H1 (cell line): ENCODE data around the gene NPFFR1. TPM values are rescaled to one million over a fixed set of nuclear protein-coding genes. Genes with fewer than 3 reads are reported as not detected.
A peak's percentile ranks its signal among the peaks of the same experiment; 100 is the strongest.

ENCODE experiments used
- CTCF ChIA-PET: fragments of 300-600 bp; sonication (Branson Sonifier 250); formaldehyde crosslinking; loops from one replicate; lab custom pipeline; 2021; ENCODE audit not compliant: partially characterized antibody; lab: Charles Lee
- POLR2A ChIA-PET: fragments of 300-600 bp; sonication (Branson Sonifier 250); formaldehyde crosslinking; loops from one replicate; lab custom pipeline; 2021; ENCODE audit warnings: inconsistent platforms; ENCODE audit not compliant: partially characterized antibody; lab: Charles Lee
- DNase-seq, 2 experiments: peaks; one replicate each; pipeline versions ENCODE4 v3.0.0 to v3.0.0-alpha.2; 2010 to 2022; ENCODE audit warnings: low spot score in 2 of 2, low read depth in 1 of 2, mixed read lengths in 1 of 2
- FAIRE-seq: peaks from 2 replicates; lab custom pipeline; 2011; peaks lifted over from hg19 to GRCh38; lab: Jason Lieb, UNC
- H2AFZ ChIP-seq: 2 replicates; pipeline ENCODE4 v1.8.1; 2012; ENCODE audit warnings: low read length, inconsistent platforms
- H2AK5ac ChIP-seq: 2 replicates; pipeline ENCODE4 v1.6.1; 2013; ENCODE audit warnings: low read depth, low read length
- H2BK120ac ChIP-seq: replicated peaks from 2 replicates; pipeline ENCODE3; 2013; ENCODE audit warnings: low read depth, low read length, inconsistent platforms
- H2BK12ac ChIP-seq: 2 replicates; pipeline ENCODE4 v1.6.1; 2013; ENCODE audit warnings: low read depth, low read length
- H2BK15ac ChIP-seq: 2 replicates; pipeline ENCODE4 v1.6.1; 2013; ENCODE audit warnings: low read length
- H2BK20ac ChIP-seq: 2 replicates; pipeline ENCODE4 v1.6.1; 2013; ENCODE audit warnings: low read length
- H2BK5ac ChIP-seq: 2 replicates; pipeline ENCODE4 v1.6.1; 2013; ENCODE audit warnings: low read depth, low read length
- H3K14ac ChIP-seq: 2 replicates; pipeline ENCODE4 v1.6.1; 2013; ENCODE audit warnings: inconsistent platforms; ENCODE audit not compliant: insufficient read length
- H3K18ac ChIP-seq: 2 replicates; pipeline ENCODE4 v1.6.1; 2013; ENCODE audit warnings: low read length; ENCODE audit errors: extremely low read depth
- H3K23ac ChIP-seq: 2 replicates; pipeline ENCODE4 v1.6.1; 2013; ENCODE audit warnings: inconsistent platforms; ENCODE audit not compliant: insufficient read length
- H3K23me2 ChIP-seq: 2 replicates; pipeline ENCODE4 v1.6.1; 2013; ENCODE audit warnings: low read depth, low read length
- H3K27ac ChIP-seq: 2 replicates; pipeline ENCODE4 v1.6.1; 2011; ENCODE audit warnings: low read depth, low read length, inconsistent platforms
- H3K27me3 ChIP-seq, 4 experiments: replicated peaks in 1 of 4; 1 replicate in 1 of 4; 2 replicates in 3 of 4; pipeline versions ENCODE4 v1.6.1 to v1.8.1; 2011 to 2013; ENCODE audit warnings: low read length in 3 of 4, mild to moderate bottlenecking in 3 of 4, inconsistent platforms in 2 of 4, mixed read lengths in 2 of 4, moderate library complexity in 1 of 4; ENCODE audit not compliant: control insufficient read depth in 3 of 4, insufficient read depth in 3 of 4; ENCODE audit errors: extremely low read depth in 1 of 4
- H3K36me3 ChIP-seq, 4 experiments: 2 replicates each; pipeline versions ENCODE4 v1.6.1 to v1.8.1; 2011 to 2013; ENCODE audit warnings: mild to moderate bottlenecking in 4 of 4, low read length in 3 of 4, moderate library complexity in 2 of 4, control low read depth in 1 of 4, inconsistent platforms in 1 of 4; ENCODE audit not compliant: insufficient read depth in 4 of 4, control insufficient read depth in 2 of 4
- H3K4ac ChIP-seq: replicated peaks from 2 replicates; pipeline ENCODE3; 2013; ENCODE audit warnings: low read length, low read depth, mixed read lengths, inconsistent platforms; ENCODE audit not compliant: insufficient read length
- H3K4me1 ChIP-seq, 4 experiments: replicated peaks in 1 of 4; 1 replicate in 1 of 4; 2 replicates in 3 of 4; pipeline versions ENCODE4 v1.6.1 to v1.8.1; 2011 to 2013; ENCODE audit warnings: low read length in 3 of 4, inconsistent platforms in 2 of 4, mixed read lengths in 1 of 4; ENCODE audit not compliant: insufficient read depth in 4 of 4, control insufficient read depth in 3 of 4
- H3K4me2 ChIP-seq, 2 experiments: 2 replicates each; pipeline versions ENCODE4 v1.6.1 to v1.8.1; 2011 to 2013; ENCODE audit warnings: low read depth in 2 of 2, low read length in 2 of 2, control low read depth in 1 of 2, inconsistent platforms in 1 of 2, mild to moderate bottlenecking in 1 of 2; ENCODE audit not compliant: insufficient read depth in 1 of 2
- H3K4me3 ChIP-seq, 4 experiments: fragments of 200-600, 300-600 bp in 1 of 4; sonication (generic), shearing (Covaris generic), sonication (Bioruptor Twin) in 1 of 4; 2 replicates each; pipeline versions ENCODE4 v1.5.1 to v1.8.1; 2011 to 2016; ENCODE audit warnings: low read length in 4 of 4, low read depth in 3 of 4, control low read depth in 2 of 4, inconsistent platforms in 2 of 4, mild to moderate bottlenecking in 2 of 4, mixed read lengths in 1 of 4, moderate library complexity in 1 of 4; ENCODE audit not compliant: insufficient read depth in 2 of 4; ENCODE audit errors: extremely low read depth in 1 of 4
- H3K56ac ChIP-seq: replicated peaks from 2 replicates; pipeline ENCODE3; 2013; ENCODE audit warnings: low read depth, mild to moderate bottlenecking, mixed read lengths, low read length, inconsistent platforms; ENCODE audit not compliant: insufficient read length
- H3K79me1 ChIP-seq: 2 replicates; pipeline ENCODE4 v1.6.1; 2013; ENCODE audit warnings: low read depth, low read length, control low read depth
- H3K79me2 ChIP-seq, 2 experiments: 2 replicates each; pipeline versions ENCODE4 v1.6.1 to v1.8.1; 2012 to 2013; ENCODE audit warnings: low read length in 2 of 2, mild to moderate bottlenecking in 2 of 2, inconsistent platforms in 1 of 2; ENCODE audit not compliant: insufficient read depth in 2 of 2, control insufficient read depth in 1 of 2
- H3K9ac ChIP-seq, 4 experiments: replicated peaks in 1 of 4; 1 replicate in 1 of 4; 2 replicates in 3 of 4; pipeline versions ENCODE4 v1.6.1 to v1.8.1; 2011 to 2013; ENCODE audit warnings: low read depth in 3 of 4, low read length in 3 of 4, control low read depth in 2 of 4, mild to moderate bottlenecking in 2 of 4, moderate library complexity in 2 of 4, inconsistent platforms in 1 of 4; ENCODE audit errors: extremely low read depth in 1 of 4
- H3K9me3 ChIP-seq, 2 experiments: 2 replicates each; pipeline versions ENCODE4 v1.6.1 to v1.8.1; 2012 to 2013; ENCODE audit warnings: mild to moderate bottlenecking in 2 of 2, moderate library complexity in 2 of 2, control low read depth in 1 of 2, inconsistent platforms in 1 of 2, low read depth in 1 of 2, low read length in 1 of 2, mixed read lengths in 1 of 2; ENCODE audit not compliant: insufficient read depth in 2 of 2
- H4K20me1 ChIP-seq, 2 experiments: replicated peaks in 1 of 2; 2 replicates each; pipeline versions ENCODE3 to v1.8.1; 2011 to 2013; ENCODE audit warnings: inconsistent platforms in 2 of 2, low read length in 2 of 2, mild to moderate bottlenecking in 1 of 2; ENCODE audit not compliant: insufficient read depth in 2 of 2, control insufficient read depth in 1 of 2
- H4K5ac ChIP-seq: 2 replicates; pipeline ENCODE4 v1.6.1; 2013; ENCODE audit warnings: low read length, low read depth, mixed read lengths, inconsistent platforms; ENCODE audit not compliant: insufficient read length
- H4K8ac ChIP-seq: 2 replicates; pipeline ENCODE4 v1.8.0; 2013; ENCODE audit warnings: mild to moderate bottlenecking, moderate library complexity, low read length, inconsistent platforms; ENCODE audit not compliant: insufficient read depth; ENCODE audit errors: extremely low read depth
- H4K91ac ChIP-seq: replicated peaks from 2 replicates; pipeline ENCODE3; 2013; ENCODE audit warnings: low read length, mixed read lengths, inconsistent platforms; ENCODE audit not compliant: insufficient read length
- BACH1 ChIP-seq: IDR thresholded peaks from 2 replicates; pipeline ENCODE4 v1.6.1; 2012; ENCODE audit warnings: low read length, improper control_type of control experiment
- CBX5 ChIP-seq: fragments of 300-800, 300-1000 bp; sonication (generic); IDR thresholded peaks from 2 replicates; pipeline ENCODE4 v1.7.1; 2016; ENCODE audit warnings: antibody characterized with exemption, low read length, low read depth
- CBX8 ChIP-seq: fragments of 300-800, 300-1000 bp; sonication (generic); IDR thresholded peaks from 2 replicates; pipeline ENCODE4 v1.7.1; 2016; ENCODE audit warnings: low read depth, low read length, borderline replicate concordance
- GABPA ChIP-seq: IDR thresholded peaks from 2 replicates; pipeline ENCODE4 v1.6.1; 2011; ENCODE audit warnings: mild to moderate bottlenecking, low read length, moderate library complexity, borderline replicate concordance; ENCODE audit not compliant: insufficient read depth
- HDAC6 ChIP-seq: IDR thresholded peaks from one replicate; pipeline ENCODE4 v1.7.1; 2012; ENCODE audit warnings: low read depth, mild to moderate bottlenecking, inconsistent platforms, low read length, moderate library complexity
- RAD21 ChIP-seq, 2 experiments: IDR thresholded peaks in 1 of 2; conservative IDR thresholded peaks in 1 of 2; 2 replicates each; pipeline ENCODE4 v1.6.1; 2011; ENCODE audit warnings: low read depth in 2 of 2, low read length in 2 of 2, improper control_type of control experiment in 1 of 2, inconsistent platforms in 1 of 2, mild to moderate bottlenecking in 1 of 2, moderate library complexity in 1 of 2
- SIX5 ChIP-seq: IDR thresholded peaks from 2 replicates; pipeline ENCODE4 v1.6.1; 2011; ENCODE audit warnings: mild to moderate bottlenecking, low read depth, low read length
- SP4 ChIP-seq: IDR thresholded peaks from 2 replicates; pipeline ENCODE4 v1.6.1; 2012; ENCODE audit warnings: low read length, inconsistent platforms
- TAF1 ChIP-seq: IDR thresholded peaks from 2 replicates; pipeline ENCODE4 v1.6.1; 2011; ENCODE audit warnings: mild to moderate bottlenecking, low read depth, low read length
- TAF7 ChIP-seq: optimal IDR thresholded peaks from 2 replicates; pipeline ENCODE3; 2011; ENCODE audit warnings: low read depth, mild to moderate bottlenecking, inconsistent platforms, low read length, moderate library complexity, borderline replicate concordance
- ZNF274 ChIP-seq: IDR thresholded peaks from 2 replicates; pipeline ENCODE4 v1.7.0; 2012; ENCODE audit warnings: low read length, borderline replicate concordance; ENCODE audit errors: extremely low read depth
- WGBS, 2 experiments: shearing (Covaris generic) in 1 of 2; methylation state at CpG; one replicate each; pipeline versions ENCODE4 v1.1.6 to v1.1.7; 2013 to 2015; ENCODE audit warnings: low lambda C conversion rate in 2 of 2, mixed read lengths in 2 of 2, inconsistent platforms in 1 of 2, low coverage in 1 of 2, missing lambda C conversion rate in 1 of 2; ENCODE audit not compliant: insufficient replicate concordance in 2 of 2, insufficient coverage in 1 of 2, insufficient read length in 1 of 2; ENCODE audit errors: extremely low coverage in 1 of 2, missing lambda C conversion rate in 1 of 2; 5-methylcytosine and 5-hydroxymethylcytosine counted together
- polyA plus RNA-seq, 7 experiments: library from polyadenylated mRNA; depleted of rRNA in 3 of 7; stranded (reverse) in 5 of 7; unstranded in 2 of 7; fragments of >200 nt in 5 of 7; fragments of 200-250 nt in 2 of 7; gene quantifications; 1 replicate in 5 of 7; 2 replicates in 1 of 7; 4 replicates in 1 of 7; pipeline versions ENCODE4 v1.2.1 to v1.2.3, GENCODE V29; 2011 to 2013; ENCODE audit warnings: missing spikeins in 2 of 7, mixed read lengths in 2 of 7
- total RNA-seq: library from RNA; stranded (reverse); fragmentation: NEBNext Ultra II Directional; extraction: Animal tissue kit (Norgen Biotek cat#: 25700); gene quantifications from 2 replicates; pipeline ENCODE4 v1.2.1, GENCODE V29; 2021
- TF ChIP-seq, protein P1 (sequence below), 3 experiments: IDR thresholded peaks; 1 replicate in 2 of 3; 2 replicates in 1 of 3; pipeline versions ENCODE4 v1.5.1 to v1.6.1; 2011; ENCODE audit warnings: low read length in 3 of 3, mild to moderate bottlenecking in 3 of 3, inconsistent platforms in 2 of 3, low read depth in 1 of 3, moderate library complexity in 1 of 3; ENCODE audit not compliant: insufficient read depth in 1 of 3; ENCODE audit errors: control extremely low read depth in 1 of 3

NPFFR1 gene
- total and polyA plus RNA-seq, 2 of the 8 experiments (the other 6 are each of a cell fraction or from before 2014, with no cell fraction given), result 0.02 to 0.06 TPM

DNA sequence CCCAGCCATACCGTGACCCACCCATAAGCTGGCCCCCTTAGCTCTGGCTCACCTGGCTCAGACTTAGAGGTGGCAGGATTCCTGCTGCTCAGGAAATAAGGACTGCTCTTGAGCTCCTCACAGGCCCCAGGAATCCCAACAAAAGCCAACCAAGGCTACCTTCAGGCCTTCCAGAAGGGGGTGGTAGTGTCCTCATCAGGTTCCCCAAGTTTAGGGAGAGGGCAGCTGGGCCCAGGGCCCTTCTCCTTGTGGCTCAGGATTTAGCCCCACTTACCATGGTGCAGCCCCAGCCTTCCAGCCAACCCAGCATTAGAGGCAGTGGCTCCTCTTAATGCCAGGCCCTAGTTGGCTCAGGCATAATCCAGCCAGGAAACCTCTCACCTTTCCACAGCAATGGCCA, 23.5 kb downstream of the NPFFR1 start:
- H3K4me1 ChIP-seq, result no peaks in the 10 kb centered on the region
- H3K79me1 ChIP-seq, result no peaks in the 10 kb centered on the region
- no peak overlapping the region for H3K4me2 ChIP-seq
- no peak overlapping the region for H2BK5ac ChIP-seq
- DNase-seq, result no peak
- H2BK120ac ChIP-seq, result no peak overlapping the region
- H4K20me1 ChIP-seq, result no peaks in the 10 kb centered on the region
- H3K18ac ChIP-seq, result no peak overlapping the region
- H3K27ac ChIP-seq, result no peak overlapping the region
- no peak overlapping the region for H3K4me3 ChIP-seq
- no peak overlapping the region for H3K23ac ChIP-seq
- TF ChIP-seq, protein P1, sequence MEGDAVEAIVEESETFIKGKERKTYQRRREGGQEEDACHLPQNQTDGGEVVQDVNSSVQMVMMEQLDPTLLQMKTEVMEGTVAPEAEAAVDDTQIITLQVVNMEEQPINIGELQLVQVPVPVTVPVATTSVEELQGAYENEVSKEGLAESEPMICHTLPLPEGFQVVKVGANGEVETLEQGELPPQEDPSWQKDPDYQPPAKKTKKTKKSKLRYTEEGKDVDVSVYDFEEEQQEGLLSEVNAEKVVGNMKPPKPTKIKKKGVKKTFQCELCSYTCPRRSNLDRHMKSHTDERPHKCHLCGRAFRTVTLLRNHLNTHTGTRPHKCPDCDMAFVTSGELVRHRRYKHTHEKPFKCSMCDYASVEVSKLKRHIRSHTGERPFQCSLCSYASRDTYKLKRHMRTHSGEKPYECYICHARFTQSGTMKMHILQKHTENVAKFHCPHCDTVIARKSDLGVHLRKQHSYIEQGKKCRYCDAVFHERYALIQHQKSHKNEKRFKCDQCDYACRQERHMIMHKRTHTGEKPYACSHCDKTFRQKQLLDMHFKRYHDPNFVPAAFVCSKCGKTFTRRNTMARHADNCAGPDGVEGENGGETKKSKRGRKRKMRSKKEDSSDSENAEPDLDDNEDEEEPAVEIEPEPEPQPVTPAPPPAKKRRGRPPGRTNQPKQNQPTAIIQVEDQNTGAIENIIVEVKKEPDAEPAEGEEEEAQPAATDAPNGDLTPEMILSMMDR (IDR thresholded peaks at IDR 0.05; ENCODE audit: control extremely low read depth in 1 of 3, insufficient read depth in 1 of 3, low read depth in 1 of 3, low read length in 3 of 3), result peak; percentile 34 to 65 (median 60)
- TF ChIP-seq BACH1, result no peak
- no peak for TF ChIP-seq SP4
- TF ChIP-seq TAF7, result no peak
- TF ChIP-seq HDAC6, result no peak
- no peak for TF ChIP-seq CBX8
- TF ChIP-seq TAF1, result no peak
- TF ChIP-seq SIX5, result no peak
- no peak for TF ChIP-seq GABPA
- TF ChIP-seq ZNF274, result no peak
- TF ChIP-seq RAD21 (IDR thresholded peaks at IDR 0.05 in 1 of 2, conservative IDR thresholded peaks at IDR 0.05 in 1 of 2; ENCODE audit: low read depth in 2 of 2, low read length in 2 of 2), result peak; percentile 35 to 55
- TF ChIP-seq CBX5, result no peak
- TF ChIP-seq, all 59 proteins: peak for 2
- Histone ChIP-seq H3K79me2 (no peaks in the 10 kb centered on the region), H2AK5ac (no peak overlapping the region), H3K9ac (no peak overlapping the region), H3K23me2 (no peaks in the 10 kb centered on the region), H3K27me3 (no peaks in the 10 kb centered on the region), H3K14ac (no peak overlapping the region), H3K9me3 (0 out of 4 replicates have a peak, but pooled peaks cover 0 to 3% of the 10 kb centered on the region in 2 experiments), H4K5ac (no peak overlapping the region), H2AFZ (no peak overlapping the region), H4K91ac (no peak overlapping the region), H2BK12ac (no peak overlapping the region), H2BK20ac (no peak overlapping the region), H4K8ac (no peak overlapping the region), H3K56ac (no peak overlapping the region), H2BK15ac (no peak overlapping the region), H3K4ac (no peak overlapping the region), H3K36me3 (no peaks in the 10 kb centered on the region)
- ChIA-PET POLR2A (no interaction called here), CTCF (interaction anchor here (0.6 to 17.4 kb wide), 20 partner anchors 8 to 130 kb away, joined by 3 to 329 read pairs (median 4); no protein-coding TSS in a partner anchor)
- no peak for FAIRE-seq
- WGBS, 2 experiments, result 80% methylated on average over 1 of the region's 1 CpG; no CpG with 5 or more reads in 1 of the 2 experiments
